Mesenchymal stem cell (in vitro differentiated cells and primary cell): ENCODE results near the gene KAT6B.

Source experiments
- DNase-seq: peaks from one replicate; pipeline ENCODE4 v3.0.0-alpha.2; 2013
- H2AFZ ChIP-seq: one replicate; pipeline ENCODE4 v1.6.1; 2013; ENCODE audit warnings: low read depth, mild to moderate bottlenecking, control low read depth, inconsistent platforms, low read length, moderate library complexity
- H2AK5ac ChIP-seq: 2 replicates; pipeline ENCODE4 v1.6.1; 2013; ENCODE audit warnings: low read length, moderate library complexity, mild to moderate bottlenecking, inconsistent platforms; ENCODE audit not compliant: severe bottlenecking
- H2BK120ac ChIP-seq: one replicate; pipeline ENCODE4 v1.6.1; 2013; ENCODE audit warnings: low read depth, mild to moderate bottlenecking, inconsistent platforms, low read length, moderate library complexity
- H2BK12ac ChIP-seq, 2 experiments: one replicate each; pipeline ENCODE4 v1.6.1; 2013; ENCODE audit warnings: inconsistent platforms in 2 of 2, low read length in 2 of 2, mild to moderate bottlenecking in 2 of 2, moderate library complexity in 2 of 2, control low read depth in 1 of 2
- H2BK15ac ChIP-seq: one replicate; pipeline ENCODE4 v1.6.1; 2013; ENCODE audit warnings: mild to moderate bottlenecking, low read depth, inconsistent platforms; ENCODE audit not compliant: poor library complexity, severe bottlenecking
- H2BK5ac ChIP-seq: 2 replicates; pipeline ENCODE4 v1.6.1; 2013; ENCODE audit warnings: low read depth, mild to moderate bottlenecking, low read length, control low read depth, inconsistent platforms; ENCODE audit not compliant: poor library complexity, severe bottlenecking
- H3K14ac ChIP-seq, 2 experiments: one replicate each; pipeline ENCODE4 v1.6.1; 2013; ENCODE audit warnings: inconsistent platforms in 2 of 2, low read length in 2 of 2, control low read depth in 1 of 2, mild to moderate bottlenecking in 1 of 2, moderate library complexity in 1 of 2
- H3K18ac ChIP-seq, 2 experiments: one replicate each; pipeline ENCODE4 v1.6.1; 2013; ENCODE audit warnings: inconsistent platforms in 2 of 2, low read length in 2 of 2, control low read depth in 1 of 2, low read depth in 1 of 2, mild to moderate bottlenecking in 1 of 2
- H3K23ac ChIP-seq, 2 experiments: one replicate each; pipeline ENCODE4 v1.6.1; 2013; ENCODE audit warnings: inconsistent platforms in 2 of 2, low read length in 2 of 2, mild to moderate bottlenecking in 2 of 2, moderate library complexity in 2 of 2, control low read depth in 1 of 2
- H3K27ac ChIP-seq: 2 replicates; pipeline ENCODE4 v1.5.1; 2013; ENCODE audit warnings: mild to moderate bottlenecking, moderate library complexity, low read length, control low read depth, inconsistent platforms; ENCODE audit not compliant: poor library complexity, severe bottlenecking
- H3K27me3 ChIP-seq, 2 experiments: 2 replicates each; pipeline versions ENCODE4 v1.6.1 to v1.7.0; 2013; ENCODE audit warnings: low read length in 2 of 2, mild to moderate bottlenecking in 2 of 2, moderate library complexity in 2 of 2, control low read depth in 1 of 2, inconsistent platforms in 1 of 2; ENCODE audit not compliant: control insufficient read depth in 1 of 2, insufficient read depth in 1 of 2
- H3K36me3 ChIP-seq, 2 experiments: 2 replicates each; pipeline versions ENCODE4 v1.6.1 to v1.7.0; 2013; ENCODE audit warnings: low read length in 2 of 2, control low read depth in 1 of 2, inconsistent platforms in 1 of 2, low read depth in 1 of 2, mild to moderate bottlenecking in 1 of 2; ENCODE audit not compliant: insufficient read depth in 2 of 2, control insufficient read depth in 1 of 2
- H3K4ac ChIP-seq, 2 experiments: one replicate each; pipeline ENCODE4 v1.6.1; 2013; ENCODE audit warnings: inconsistent platforms in 2 of 2, low read length in 2 of 2, mild to moderate bottlenecking in 2 of 2, moderate library complexity in 2 of 2, control low read depth in 1 of 2, low read depth in 1 of 2
- H3K4me1 ChIP-seq: 2 replicates; pipeline ENCODE4 v1.6.1; 2013; ENCODE audit warnings: low read depth, low read length, control low read depth; ENCODE audit not compliant: control insufficient read depth, insufficient read depth
- H3K4me2 ChIP-seq: 2 replicates; pipeline ENCODE4 v1.6.1; 2013; ENCODE audit warnings: low read length, mild to moderate bottlenecking, inconsistent platforms; ENCODE audit not compliant: poor library complexity, severe bottlenecking
- H3K4me3 ChIP-seq, 2 experiments: 2 replicates each; pipeline versions ENCODE4 v1.5.1 to v1.7.0; 2013; ENCODE audit warnings: low read length in 2 of 2, mild to moderate bottlenecking in 2 of 2, control low read depth in 1 of 2, low read depth in 1 of 2; ENCODE audit not compliant: insufficient read depth in 1 of 2
- H3K79me1 ChIP-seq: replicated peaks from 2 replicates; pipeline ENCODE4 v1.6.1; 2013; ENCODE audit warnings: mild to moderate bottlenecking, control low read depth, low read length, inconsistent platforms; ENCODE audit not compliant: poor library complexity, severe bottlenecking
- H3K9ac ChIP-seq: 2 replicates; pipeline ENCODE4 v1.7.0; 2013; ENCODE audit warnings: mild to moderate bottlenecking, low read length, moderate library complexity
- H3K9me3 ChIP-seq: 2 replicates; pipeline ENCODE4 v1.7.0; 2013; ENCODE audit warnings: mild to moderate bottlenecking, low read length; ENCODE audit not compliant: control insufficient read depth
- H4K8ac ChIP-seq: one replicate; pipeline ENCODE4 v1.6.1; 2013; ENCODE audit warnings: inconsistent platforms, mild to moderate bottlenecking, low read length, moderate library complexity
- H4K91ac ChIP-seq: one replicate; pipeline ENCODE4 v1.6.1; 2013; ENCODE audit warnings: mild to moderate bottlenecking, low read length, inconsistent platforms
- WGBS: methylation state at CpG from one replicate; pipeline ENCODE4 v1.1.7; 2013; ENCODE audit warnings: mixed read lengths; 5-methylcytosine and 5-hydroxymethylcytosine counted together

The KAT6B gene

DNA sequence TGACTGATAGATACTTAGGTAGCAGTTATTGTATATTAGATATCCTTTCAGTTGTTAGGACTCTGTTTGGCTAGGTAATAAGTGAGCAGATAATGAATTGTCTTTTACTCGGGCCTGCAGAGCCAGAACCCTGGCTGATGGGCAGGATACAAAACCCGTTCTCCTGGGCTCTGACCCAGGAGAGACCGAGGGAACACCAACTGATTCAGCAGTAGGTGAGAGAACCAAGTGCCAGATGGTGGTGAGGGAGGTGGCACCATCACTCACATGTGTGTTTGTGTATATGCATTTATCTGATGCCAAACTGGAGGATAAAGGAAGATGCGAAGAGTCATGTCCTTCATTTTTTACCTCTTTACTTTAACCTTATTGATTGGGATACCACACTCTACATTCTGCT is 169.4 kb downstream of the KAT6B start:
- no peaks in the 10 kb centered on the region for H3K27me3 ChIP-seq

GRCh38 chr10:74997163-74997562 is 170.8 kb downstream of the KAT6B start:
- Histone ChIP-seq H3K27me3 (no peaks in the 10 kb centered on the region), H3K4ac (no peak overlapping the region), H2BK120ac (no peak overlapping the region), H3K14ac (no peak overlapping the region), H3K9me3 (no peaks in the 10 kb centered on the region), H3K4me2 (no peak overlapping the region), H3K18ac (no peak overlapping the region), H2AFZ (no peak overlapping the region), H3K9ac (no peak overlapping the region), H2AK5ac (no peak overlapping the region), H3K27ac (no peak overlapping the region), H2BK5ac (no peak overlapping the region), H2BK12ac (no peak overlapping the region), H3K4me1 (no peaks in the 10 kb centered on the region), H3K79me1 (peaks cover 2% of the 10 kb centered on the region), H4K8ac (no peak overlapping the region), H2BK15ac (no peak overlapping the region), H4K91ac (no peak overlapping the region), H3K36me3 (peaks cover 12 to 65% of the 10 kb centered on the region in 2 experiments), H3K4me3 (no peak overlapping the region), H3K23ac (no peak overlapping the region)
- no peak for DNase-seq
- WGBS = 97% methylated on average over 3 of the region's 4 CpGs

More for the DNA sequence above, 169.4 kb downstream of the KAT6B start:
- Histone ChIP-seq H4K91ac (no peak overlapping the region), H2BK5ac (no peak overlapping the region), H3K4me1 (no peaks in the 10 kb centered on the region), H2AFZ (no peak overlapping the region), H3K9ac (no peak overlapping the region), H3K23ac (no peak overlapping the region), H3K4ac (no peak overlapping the region), H3K14ac (no peak overlapping the region), H4K8ac (no peak overlapping the region), H3K9me3 (no peaks in the 10 kb centered on the region), H3K18ac (no peak overlapping the region), H2BK15ac (no peak overlapping the region), H2BK120ac (no peak overlapping the region), H2AK5ac (no peak overlapping the region), H3K36me3 (peaks cover 8 to 58% of the 10 kb centered on the region in 2 experiments), H3K4me2 (no peak overlapping the region), H3K79me1 (peaks cover 2% of the 10 kb centered on the region), H2BK12ac (no peak overlapping the region), H3K27ac (no peak overlapping the region), H3K4me3 (no peak overlapping the region)
- no peak for DNase-seq
- WGBS = 95% methylated on average over 4 of the region's 4 CpGs

DNA sequence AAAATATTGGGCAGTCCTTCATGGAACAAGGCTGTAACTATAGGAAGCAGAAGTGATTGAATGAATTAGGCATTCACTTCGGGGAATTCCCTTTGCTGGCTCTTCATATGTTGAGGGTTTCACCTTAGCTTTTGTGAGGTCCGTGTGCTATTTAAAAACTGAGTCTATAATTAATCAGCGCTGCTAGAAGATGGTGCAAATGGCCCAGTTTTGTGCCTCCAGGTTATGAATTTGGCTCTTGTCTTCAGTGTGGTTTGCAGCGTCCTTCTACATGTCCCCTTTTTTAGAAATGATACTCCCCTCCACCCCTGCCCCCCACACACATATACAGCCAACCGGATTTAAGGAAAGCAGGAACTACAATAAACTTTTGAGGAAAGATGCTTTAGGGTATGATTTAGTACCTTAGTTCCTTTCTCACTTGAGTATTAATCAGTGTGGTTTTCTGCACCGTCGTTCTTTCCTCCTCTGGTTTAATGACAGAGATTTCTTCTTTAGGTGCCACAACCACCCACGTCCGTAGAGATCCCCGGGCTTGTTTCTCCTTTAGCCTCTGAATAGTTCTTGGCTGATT is 174.4 kb downstream of the KAT6B start:
- over 99% methylated on average over 9 of the region's 10 CpGs for WGBS
- H2AK5ac ChIP-seq = no peak overlapping the region

DNA sequence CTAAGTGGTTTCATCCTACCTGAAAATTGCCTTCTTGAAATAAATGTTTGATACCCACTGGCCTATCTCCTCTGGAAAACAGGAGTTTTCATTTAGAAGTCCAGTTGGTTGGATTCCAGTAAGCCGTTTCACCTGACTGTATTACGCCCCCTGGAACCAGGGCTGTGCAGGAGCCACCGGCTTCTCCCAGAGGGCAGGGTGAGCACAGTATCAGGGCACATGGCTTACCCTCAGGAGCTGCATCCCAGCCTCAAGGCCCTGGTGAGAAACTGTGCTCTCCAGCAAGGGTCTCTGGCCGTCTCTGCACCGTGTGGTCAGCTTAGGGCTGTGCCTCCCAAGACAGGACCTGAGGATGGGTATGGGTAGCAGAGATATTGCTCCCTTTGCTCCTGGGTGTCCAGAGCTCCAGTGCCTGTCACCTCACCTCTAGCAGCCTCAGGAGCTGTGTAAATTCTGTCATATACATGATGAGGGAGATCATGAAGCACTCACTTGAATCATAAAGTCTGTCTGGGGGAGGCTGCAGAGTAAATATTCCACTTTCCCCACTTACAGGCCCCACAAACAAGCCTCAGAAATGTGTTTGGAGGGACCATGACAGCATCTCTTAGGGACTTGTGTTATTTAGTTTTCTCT is 175.4 kb downstream of the KAT6B start:
- Histone ChIP-seq H3K18ac (no peak overlapping the region), H3K36me3 (peaks cover 11 to 41% of the 10 kb centered on the region in 2 experiments), H2BK120ac (no peak overlapping the region), H3K4me2 (no peak overlapping the region), H3K4me3 (no peak overlapping the region), H3K9me3 (no peaks in the 10 kb centered on the region), H3K4me1 (no peaks in the 10 kb centered on the region), H3K79me1 (peaks cover 3% of the 10 kb centered on the region), H2BK5ac (no peak overlapping the region), H2AFZ (no peak overlapping the region), H3K27me3 (no peaks in the 10 kb centered on the region), H2BK15ac (no peak overlapping the region), H2BK12ac (no peak overlapping the region), H3K9ac (no peak overlapping the region), H4K91ac (no peak overlapping the region), H2AK5ac (no peak overlapping the region), H3K27ac (no peak overlapping the region), H4K8ac (no peak overlapping the region), H3K4ac (no peak overlapping the region), H3K14ac (peak overlapping the region in 1 of 2 experiments; percentile 87), H3K23ac (no peak overlapping the region)
- DNase-seq = no peak
- WGBS = 95% methylated on average over 5 of the region's 5 CpGs

More for the DNA sequence above, 174.4 kb downstream of the KAT6B start:
- Histone ChIP-seq H2BK120ac (no peak overlapping the region), H4K91ac (no peak overlapping the region), H3K4me2 (no peak overlapping the region), H3K23ac (no peak overlapping the region), H2BK12ac (no peak overlapping the region), H3K36me3 (peaks cover 8 to 46% of the 10 kb centered on the region in 2 experiments), H2BK5ac (no peak overlapping the region), H3K18ac (no peak overlapping the region), H3K27ac (no peak overlapping the region), H3K4me3 (no peak overlapping the region), H3K4me1 (no peaks in the 10 kb centered on the region), H3K14ac (no peak overlapping the region), H3K79me1 (peaks cover 1% of the 10 kb centered on the region), H3K4ac (no peak overlapping the region), H4K8ac (no peak overlapping the region), H2BK15ac (no peak overlapping the region), H2AFZ (no peak overlapping the region), H3K9me3 (no peaks in the 10 kb centered on the region), H3K9ac (no peak overlapping the region), H3K27me3 (no peaks in the 10 kb centered on the region)
- DNase-seq = no peak
